GM20431 (cell line): ENCODE results near the gene BRD7.

Experiments used
- in situ Hi-C: fragments of 300-500 bp; cut with MseI, MboI; formaldehyde crosslinking; loops from one replicate; pipeline ENCODE4 v1.15.0; 2020; ENCODE audit warnings: low sequenced_read_pairs; ENCODE audit not compliant: unreplicated experiment

Gene BRD7

DNA sequence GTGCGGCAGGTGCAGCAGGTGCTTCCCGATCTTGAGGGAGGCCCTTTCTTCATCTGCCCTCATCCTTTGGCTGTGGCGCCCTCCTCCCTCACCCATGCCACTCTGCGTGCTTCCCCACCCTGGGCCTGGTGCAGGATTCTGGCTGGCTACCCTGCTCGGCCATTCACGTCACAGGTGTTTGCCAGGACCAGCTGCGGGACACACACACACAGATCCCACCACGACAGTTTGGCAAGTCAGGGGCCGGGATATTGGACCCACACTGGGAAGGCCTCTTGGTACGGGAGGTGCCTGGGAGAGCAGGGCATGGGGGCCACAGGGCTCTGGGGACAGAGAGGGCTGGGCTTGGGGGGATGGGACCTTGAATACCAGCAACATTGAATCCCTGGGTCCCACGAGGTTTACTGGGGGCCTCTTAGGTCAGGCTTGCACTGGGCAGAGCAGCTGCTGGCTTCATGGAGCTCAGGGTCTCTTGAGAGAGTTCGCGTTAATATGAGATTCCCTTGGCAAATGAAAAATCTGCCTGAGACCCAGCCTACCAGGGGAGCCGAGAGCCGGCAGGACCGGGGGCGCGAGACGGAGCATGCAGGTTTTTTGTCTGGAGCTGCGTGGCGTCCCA lies 87.3 kb downstream of the BRD7 start:
- in situ Hi-C loops = no loop called here

GRCh38 chr16:50280932-50281331 lies 87.9 kb downstream of the BRD7 start:
- in situ Hi-C loops = no loop called here

GRCh38 chr16:50279504-50279865 lies 89.3 kb downstream of the BRD7 start:
- in situ Hi-C loops = no loop called here

DNA sequence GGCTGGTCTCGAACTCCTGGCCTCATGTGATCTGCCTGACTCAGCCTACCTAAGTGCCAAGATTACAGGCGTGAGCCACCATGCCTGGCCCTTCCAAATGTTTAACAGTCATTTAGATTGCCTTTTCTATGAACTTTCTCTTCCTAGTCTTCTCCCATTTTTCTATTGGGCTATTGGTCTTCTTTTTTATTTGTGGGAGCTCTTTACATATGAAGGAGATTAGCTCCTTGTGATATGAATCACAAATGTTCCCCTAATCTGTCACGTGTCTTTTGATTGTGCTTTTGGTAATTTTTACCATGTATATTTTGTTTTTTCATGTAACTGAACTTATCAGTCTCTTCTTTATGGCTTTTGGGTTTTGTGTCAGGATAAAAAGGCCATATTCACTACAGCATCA lies 90.5 kb downstream of the BRD7 start:
- in situ Hi-C loops = no loop called here

DNA sequence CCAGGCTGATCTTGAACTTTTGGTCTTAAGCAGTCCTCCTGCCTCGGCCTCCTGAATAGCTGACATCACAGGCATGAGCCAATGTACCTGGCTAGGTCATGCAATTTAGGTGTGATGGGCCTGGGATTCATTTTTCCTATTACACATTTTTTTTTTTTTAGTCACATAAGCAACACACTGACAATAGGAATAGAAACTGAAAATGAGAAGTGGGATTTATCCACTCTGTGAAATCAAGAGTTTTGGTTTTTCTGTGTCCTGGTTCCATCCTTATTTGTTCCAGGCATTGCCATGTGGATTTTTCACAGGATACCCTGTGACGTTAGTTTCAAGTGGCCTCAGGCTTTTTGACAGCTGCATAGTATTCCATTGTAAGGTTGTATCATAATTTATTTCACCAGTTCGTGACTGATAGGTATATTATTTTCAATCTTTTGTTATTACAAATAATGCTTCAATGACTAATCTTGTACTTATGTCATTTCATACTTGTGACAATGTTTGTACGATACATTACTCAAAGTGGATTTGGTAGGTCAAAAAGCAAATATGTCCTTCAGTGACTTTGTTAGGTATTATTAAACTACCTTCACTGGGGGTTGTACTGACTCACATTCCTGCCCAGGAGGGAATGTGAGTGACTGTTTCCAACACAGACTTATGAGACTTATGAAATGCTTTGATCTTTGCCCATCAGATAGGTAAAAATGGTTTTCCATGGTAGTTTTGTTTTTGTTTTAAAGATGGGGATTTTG lies 91.8 kb downstream of the BRD7 start:
- in situ Hi-C loops = no loop called here

DNA sequence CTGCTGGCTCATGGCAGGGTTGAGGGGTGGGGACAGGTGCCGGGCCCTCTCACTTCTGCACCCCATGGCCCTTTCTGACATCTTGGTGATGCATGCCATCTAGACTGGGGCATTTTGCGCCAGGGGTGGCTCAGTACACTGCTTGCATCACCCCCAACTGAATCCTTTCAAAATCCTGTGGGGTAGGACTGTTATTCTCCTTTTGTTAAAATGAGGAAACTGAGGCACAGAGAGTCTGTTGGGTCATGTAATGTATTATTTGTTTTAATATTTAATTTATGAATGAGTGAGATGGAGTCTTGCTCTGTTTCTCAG lies 92.5 kb downstream of the BRD7 start:
- in situ Hi-C loops = no loop called here

GRCh38 chr16:50275428-50276325 lies 93.1 kb downstream of the BRD7 start:
- in situ Hi-C loops = no loop called here

GRCh38 chr16:50275098-50275415 lies 93.7 kb downstream of the BRD7 start:
- in situ Hi-C loops = no loop called here

DNA sequence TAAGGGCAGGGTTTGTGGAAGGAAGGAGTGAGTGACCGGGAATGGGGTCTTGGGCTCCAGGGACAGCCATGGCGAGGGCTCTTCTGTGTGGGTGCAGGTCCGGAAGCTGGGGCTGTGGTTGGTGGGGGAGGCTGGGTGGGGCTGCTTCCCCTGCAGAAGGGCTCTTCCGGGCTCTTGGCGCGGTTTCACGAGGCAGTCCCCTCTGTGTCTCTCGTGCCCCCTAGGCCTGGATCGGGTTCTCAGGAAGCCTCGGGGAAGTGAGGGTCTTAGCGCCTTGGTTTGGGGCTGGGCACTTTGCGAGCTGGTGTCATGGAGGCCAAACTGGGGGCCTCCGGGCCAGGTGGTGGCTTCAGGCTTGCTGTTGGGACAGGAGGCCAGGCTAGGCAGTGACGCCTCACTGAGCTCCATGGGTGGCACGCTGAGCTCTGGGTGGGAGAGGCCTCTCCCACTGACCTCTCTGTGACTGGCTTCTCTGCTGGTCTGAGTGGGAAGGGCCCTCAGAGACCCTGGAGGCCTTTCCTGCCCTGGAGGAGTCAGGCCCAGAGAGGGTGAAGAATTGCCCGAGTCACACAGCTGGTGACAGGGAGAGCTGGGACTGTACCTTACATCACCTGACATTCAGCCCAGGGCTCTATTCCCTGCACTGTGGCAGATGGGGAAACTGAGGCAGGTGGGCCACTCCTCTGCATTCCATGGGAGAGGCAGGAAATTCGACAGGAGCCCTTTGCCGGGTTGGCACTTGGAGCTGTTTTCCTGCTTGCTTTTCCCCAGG lies 94.3 kb downstream of the BRD7 start:
- in situ Hi-C loops = no loop called here

DNA sequence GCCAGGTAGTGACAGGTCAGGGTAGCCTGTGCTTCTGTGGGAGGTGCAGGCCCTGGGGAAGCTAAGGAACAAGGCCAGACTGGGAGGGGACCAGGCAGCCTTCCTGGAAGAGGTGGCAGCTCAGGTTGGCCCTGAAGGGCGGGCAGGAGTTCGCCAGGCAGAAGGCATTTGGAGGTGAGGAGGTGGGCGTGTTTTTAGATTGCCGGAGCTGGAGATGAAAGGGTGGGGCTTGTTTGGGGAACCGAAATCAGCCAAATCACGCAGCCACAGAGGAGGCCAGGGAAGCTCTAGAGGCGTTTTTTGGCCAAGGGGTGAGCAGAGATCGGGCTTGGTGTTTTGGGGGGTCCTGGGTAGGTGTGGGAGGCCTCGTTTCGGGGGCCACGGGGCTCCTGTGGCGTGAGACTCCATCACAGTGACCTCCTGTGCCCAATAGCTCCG lies 94.9 kb downstream of the BRD7 start:
- in situ Hi-C loops = no loop called here

DNA sequence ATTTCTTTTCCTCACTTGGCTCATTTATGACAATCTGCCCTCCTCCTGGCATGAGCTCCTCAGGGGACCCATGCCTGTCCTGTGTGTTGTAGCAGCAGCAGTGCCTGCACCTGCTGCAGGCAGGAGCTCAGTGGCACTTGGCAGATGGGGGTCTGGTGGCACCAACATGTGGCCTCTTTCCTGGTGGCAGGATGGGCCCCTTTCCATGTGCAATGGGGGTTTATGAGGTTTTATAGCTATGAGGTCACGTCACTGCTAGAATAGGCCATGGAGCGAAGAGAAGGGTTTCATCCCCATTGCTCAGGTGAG lies 95.5 kb downstream of the BRD7 start:
- in situ Hi-C loops = no loop called here

- in situ Hi-C loops = no loop called here
Observed at GRCh38 chr16:50272687-50273381, 96.0 kb downstream of the BRD7 start.

DNA sequence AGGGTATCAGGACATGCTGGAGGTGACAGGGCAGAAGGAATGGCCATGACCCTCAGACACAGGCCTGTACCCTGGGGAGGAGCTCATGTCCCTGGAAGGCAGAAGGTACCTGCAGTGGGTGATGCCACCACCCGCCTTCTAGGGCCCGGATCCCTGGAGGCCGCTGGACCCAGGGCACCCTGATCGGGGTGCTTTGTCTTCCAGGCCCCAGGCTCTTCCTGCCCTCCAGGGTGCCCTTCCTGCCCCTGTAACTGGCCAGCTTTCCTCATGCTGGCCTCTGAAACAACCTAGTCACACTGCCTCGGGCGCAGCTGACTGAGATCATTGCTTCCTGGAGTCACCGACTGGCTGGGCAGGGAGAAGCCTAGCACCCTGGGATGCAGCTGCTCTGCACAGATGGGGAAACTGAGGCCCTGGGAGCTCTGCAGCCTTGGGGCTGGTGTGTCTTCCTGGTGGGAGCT lies 96.6 kb downstream of the BRD7 start:
- in situ Hi-C loops = no loop called here

- in situ Hi-C loops = no loop called here
Observed at GRCh38 chr16:50271148-50272041, 97.4 kb downstream of the BRD7 start.

GRCh38 chr16:50270510-50271147 lies 98.2 kb downstream of the BRD7 start:
- in situ Hi-C loops = no loop called here

GRCh38 chr16:50269769-50270509 lies 98.8 kb downstream of the BRD7 start:
- in situ Hi-C loops = no loop called here

DNA sequence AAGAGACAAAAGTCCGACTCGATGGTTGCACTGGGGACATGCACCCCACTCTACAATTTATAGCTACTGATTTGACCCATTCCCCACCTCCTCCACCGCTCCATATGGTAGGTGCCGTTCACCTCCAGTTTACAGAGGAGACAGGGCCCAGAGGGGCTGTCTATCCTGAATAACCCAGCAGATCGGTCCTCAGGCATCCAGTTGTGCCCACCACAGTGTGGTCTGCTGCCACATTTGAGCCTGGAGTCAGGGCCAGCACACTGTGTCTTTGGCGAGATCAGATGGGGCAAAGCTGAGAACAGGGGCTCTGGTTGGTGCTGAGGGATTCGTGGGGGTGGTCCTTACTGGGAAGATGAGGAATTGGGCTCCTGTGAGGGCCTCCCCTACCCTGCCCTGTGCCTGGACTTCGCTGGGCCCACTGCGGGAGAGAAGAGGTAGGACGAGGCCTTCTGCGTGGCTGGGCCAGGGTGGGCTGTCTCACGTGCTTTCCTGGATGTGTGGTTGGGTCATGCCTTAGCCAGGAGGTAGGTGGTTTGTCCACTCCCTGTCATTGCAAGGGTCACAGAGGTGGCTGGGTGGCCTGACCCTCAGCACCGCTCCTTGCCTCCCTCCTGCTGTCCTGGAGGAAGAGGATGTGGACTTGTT lies 99.6 kb downstream of the BRD7 start:
- in situ Hi-C loops = no loop called here
